ENCODE data around the gene ZHX3.

Gene ZHX3

GRCh38 chr20:41352666-41353065 lies 35.1 kb upstream of the ZHX3 start:
- no peak for DNase-seq

- DNase-seq, result no peak
Measured at GRCh38 chr20:41352106-41352505, 34.6 kb upstream of the ZHX3 start.

- no peak for DNase-seq
Measured at GRCh38 chr20:41350408-41350962, 33.0 kb upstream of the ZHX3 start.

- DNase-seq, result no peak
Measured at GRCh38 chr20:41349943-41350342, 32.4 kb upstream of the ZHX3 start.

- DNase-seq, result no peak
Measured at GRCh38 chr20:41349266-41349665, 31.7 kb upstream of the ZHX3 start.

- no peak for DNase-seq
Measured at GRCh38 chr20:41348430-41349172, 31.1 kb upstream of the ZHX3 start.

- DNase-seq, result peak; percentile 28
Measured at GRCh38 chr20:41347523-41348429, 30.2 kb upstream of the ZHX3 start.

- DNase-seq, result no peak
Measured at GRCh38 chr20:41345729-41346067, 28.2 kb upstream of the ZHX3 start.

GRCh38 chr20:41344938-41345728 lies 27.6 kb upstream of the ZHX3 start:
- no peak for DNase-seq

GRCh38 chr20:41344477-41344876 lies 26.9 kb upstream of the ZHX3 start:
- DNase-seq, result no peak

GRCh38 chr20:41342474-41343464 lies 25.2 kb upstream of the ZHX3 start:
- no peak for DNase-seq

GRCh38 chr20:41340327-41341055 lies 23.0 kb upstream of the ZHX3 start, which contains the start of gene LPIN3:
Gene LPIN3 (plus strand): TSS chr20:41340821. CDS start chr20:41345804, 4,983 bp downstream.
- peak; percentile 86 for DNase-seq

GRCh38 chr20:41339957-41340326 lies 22.4 kb upstream of the ZHX3 start:
- peak; percentile 53 for DNase-seq

GRCh38 chr20:41336711-41337492 lies 19.4 kb upstream of the ZHX3 start:
- no peak for DNase-seq

- DNase-seq, result no peak
Measured at GRCh38 chr20:41335591-41335990, 18.1 kb upstream of the ZHX3 start.

GRCh38 chr20:41334443-41335421 lies 17.2 kb upstream of the ZHX3 start:
- no peak for DNase-seq

- DNase-seq, result no peak
Measured at GRCh38 chr20:41334036-41334435, 16.5 kb upstream of the ZHX3 start.

- no peak for DNase-seq
Measured at GRCh38 chr20:41331731-41332130, 14.2 kb upstream of the ZHX3 start.

GRCh38 chr20:41330941-41331340 lies 13.4 kb upstream of the ZHX3 start:
- no peak for DNase-seq

All from fibroblast of skin of abdomen (primary cell).